ENCODE measurements around the gene TRIM14. TPM values are rescaled to one million over a fixed set of nuclear protein-coding genes. Genes with fewer than 3 reads are reported as not detected.

The TRIM14 gene
- total and polyA plus RNA-seq, 10 of the 15 experiments (the other 5 are each of a cell fraction or from before 2014, with no cell fraction given), result 8.6 to 53.3 (median 35.7) TPM

- no peak for DNase-seq (ENCODE audit: low read depth, low spot score)
- Histone ChIP-seq H3K27me3 (replicated peaks in 1 of 2; ENCODE audit: control insufficient read depth in 2 of 2, insufficient read depth in 2 of 2, low read length in 1 of 2) (no peaks in the 10 kb centered on the region), H3K4me1 (ENCODE audit: control insufficient read depth, insufficient read depth, low read length) (peaks cover 24% of the 10 kb centered on the region), H3K27ac (ENCODE audit: control insufficient read depth, insufficient read depth) (no peak overlapping the region), H3K79me2 (ENCODE audit: control insufficient read depth, insufficient read depth, low read length) (peaks cover 35% of the 10 kb centered on the region), H3K9ac (ENCODE audit: control insufficient read depth, insufficient read depth, low read length) (no peak overlapping the region), H4K20me1 (ENCODE audit: control insufficient read depth, insufficient read depth) (no peaks in the 10 kb centered on the region), H2AFZ (ENCODE audit: control insufficient read depth, low read depth, low read length) (no peak overlapping the region), H3K9me3 (replicated peaks; ENCODE audit: control insufficient read depth, insufficient read depth, low read length) (peaks cover 5% of the 10 kb centered on the region; the same call in 2 of the 3 replicates), H3K4me2 (ENCODE audit: control insufficient read depth, insufficient read depth) (no peak overlapping the region), H3K4me3 (no peak overlapping the region), H3K36me3 (ENCODE audit: control insufficient read depth in 2 of 2, insufficient read depth in 2 of 2, low read length in 1 of 2) (no peaks in the 10 kb centered on the region)
- SMC1A ChIA-PET (ENCODE audit: uncharacterized antibody, unreplicated experiment), result interaction anchor here (1.7 kb wide), 1 partner anchor 10 kb away, joined by 9 read pairs; no protein-coding TSS in a partner anchor
- TF ChIP-seq CBX3 (IDR thresholded peaks at IDR 0.05; ENCODE audit: borderline replicate concordance, low read depth) (no peak), ETV6 (conservative IDR thresholded peaks at IDR 0.05 in 1 of 2, IDR thresholded peaks at IDR 0.05 in 1 of 2; ENCODE audit: borderline replicate concordance in 1 of 2, low read depth in 1 of 2) (no peak), RELB (IDR thresholded peaks at IDR 0.05; ENCODE audit: low read depth) (no peak), GABPA (IDR thresholded peaks at IDR 0.05; ENCODE audit: low read depth) (no peak), SP1 (IDR thresholded peaks at IDR 0.05; ENCODE audit: low read depth, low read length) (no peak), CREB1 (IDR thresholded peaks at IDR 0.05; ENCODE audit: low read depth) (no peak)
- intact Hi-C loops (cut with micrococcal nuclease; ENCODE audit: unreplicated experiment), result loop anchor here (2.0 kb wide), 1 partner anchor 121 kb away; the partner anchor contains the start of gene TRMO
- CTCF ChIA-PET, result interaction anchor here (0.6 to 4.5 kb wide), 5 partner anchors 9 to 946 kb away, joined by 3 to 29 read pairs (median 4); partner anchors contain the start of gene NANS
- in situ Hi-C loops (cut with MboI), result no loop called here
- RAD21 ChIA-PET (ENCODE audit: unreplicated experiment), result interaction anchor here (1.0 kb wide), 1 partner anchor 20 kb away, joined by 3 read pairs; no protein-coding TSS in a partner anchor
- POLR2A ChIA-PET, result interaction anchor here (0.6 to 2.3 kb wide), 5 partner anchors 13 to 619 kb away, joined by 3 to 16 read pairs (median 4); partner anchors contain the start of gene NANS
- no peak for ATAC-seq
- WGBS (ENCODE audit: insufficient coverage, insufficient replicate concordance, low lambda C conversion rate, missing lambda C conversion rate), result 28% methylated on average over 5 of the region's 5 CpGs
- no peak for FAIRE-seq
- no TSS peak for BruUV-seq (replicated peaks)
These were observed 75.1 kb downstream of the TRIM14 start for GRCh38 chr9:98043915-98044314.
